ENCODE data around the gene CAMTA1. TPM values are rescaled to one million over a fixed set of nuclear protein-coding genes. Genes with fewer than 3 reads are reported as not detected.

Gene CAMTA1
- total RNA-seq, 2 donors from 2014 or later: 55.3 to 69.5 TPM

DNA sequence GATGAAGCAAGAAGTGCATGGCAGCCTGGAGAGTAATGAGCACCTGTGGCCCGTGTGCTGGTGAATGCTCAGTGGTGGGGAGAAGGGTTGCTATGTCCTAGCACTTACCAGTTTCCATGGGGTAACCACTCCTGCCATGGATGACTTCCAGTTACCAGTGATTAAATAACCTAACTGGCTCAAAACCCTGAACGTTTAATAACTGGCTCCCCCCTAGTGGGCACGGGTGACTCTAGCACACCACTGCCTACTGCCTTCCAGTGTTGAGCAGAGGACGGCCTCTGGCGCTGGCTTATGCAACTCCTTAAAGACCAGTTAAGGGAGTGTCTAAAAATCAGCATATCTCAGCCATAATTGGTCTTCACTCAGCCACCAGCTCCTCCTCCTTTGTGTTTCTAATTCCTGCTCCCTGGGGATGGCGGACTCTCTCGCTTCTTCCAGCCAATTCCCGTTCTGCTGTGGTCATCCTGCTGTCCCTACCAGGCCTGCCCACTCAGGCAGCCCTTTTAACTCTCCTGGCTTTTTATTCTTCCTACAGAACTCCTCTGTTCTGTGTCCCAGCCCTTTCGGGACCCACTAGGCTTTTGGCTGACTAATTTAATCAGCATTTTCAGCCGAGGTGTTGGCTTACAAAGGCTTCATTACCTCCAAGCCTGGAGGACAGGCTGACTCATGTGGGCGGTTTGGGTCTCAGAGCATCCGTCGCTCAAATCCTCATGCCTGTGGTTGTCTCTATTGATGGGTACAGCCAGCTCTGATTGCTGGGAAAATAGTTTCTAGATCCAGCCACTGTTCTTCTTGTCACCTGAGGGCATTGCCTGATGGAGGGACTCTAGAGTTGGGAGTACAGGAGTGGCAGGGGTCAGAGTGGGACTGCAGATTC, 332.4 kb downstream of the CAMTA1 start:
- H3K27ac Mint-ChIP-seq: no peak overlapping the region
- no peaks in the 10 kb centered on the region for H3K4me1 Mint-ChIP-seq
- peaks cover 39% of the 10 kb centered on the region for H3K27me3 Mint-ChIP-seq
- ATAC-seq (no peak), DNase-seq (no peak)
- no peaks in the 10 kb centered on the region for H3K36me3 Mint-ChIP-seq (ENCODE audit: low read depth)
- no peak overlapping the region for H3K4me3 Mint-ChIP-seq
- H3K9me3 ChIP-seq (ENCODE audit: control insufficient read depth, low read length, poor library complexity, severe bottlenecking): no peaks in the 10 kb centered on the region

DNA sequence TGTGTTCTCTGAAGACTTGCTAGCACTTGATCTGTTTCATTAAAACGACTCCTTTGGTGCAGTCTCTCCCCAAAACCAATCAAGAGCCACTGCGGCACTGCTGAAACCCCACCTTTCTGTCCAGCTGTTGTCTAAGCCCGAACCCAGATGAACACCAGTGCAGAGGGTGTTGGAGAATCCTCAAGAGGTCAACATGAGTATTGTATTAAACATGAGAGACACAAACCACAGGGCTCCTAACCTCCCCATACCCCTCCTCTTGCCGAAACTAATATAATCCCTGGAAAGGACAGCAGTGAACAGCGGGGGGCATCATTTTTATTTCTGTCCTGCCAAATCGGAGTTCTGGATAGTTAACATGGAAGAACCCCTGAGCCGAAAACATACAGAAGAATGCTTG, 333.9 kb downstream of the CAMTA1 start:
- Mint-ChIP-seq H3K4me3 (no peak overlapping the region), H3K27ac (no peak overlapping the region), H3K4me1 (no peaks in the 10 kb centered on the region), H3K36me3 (ENCODE audit: low read depth) (no peaks in the 10 kb centered on the region), H3K27me3 (peaks cover 42% of the 10 kb centered on the region)
- H3K9me3 ChIP-seq (ENCODE audit: control insufficient read depth, low read length, poor library complexity, severe bottlenecking): no peaks in the 10 kb centered on the region
- no peak for DNase-seq
- ATAC-seq: no peak

DNA sequence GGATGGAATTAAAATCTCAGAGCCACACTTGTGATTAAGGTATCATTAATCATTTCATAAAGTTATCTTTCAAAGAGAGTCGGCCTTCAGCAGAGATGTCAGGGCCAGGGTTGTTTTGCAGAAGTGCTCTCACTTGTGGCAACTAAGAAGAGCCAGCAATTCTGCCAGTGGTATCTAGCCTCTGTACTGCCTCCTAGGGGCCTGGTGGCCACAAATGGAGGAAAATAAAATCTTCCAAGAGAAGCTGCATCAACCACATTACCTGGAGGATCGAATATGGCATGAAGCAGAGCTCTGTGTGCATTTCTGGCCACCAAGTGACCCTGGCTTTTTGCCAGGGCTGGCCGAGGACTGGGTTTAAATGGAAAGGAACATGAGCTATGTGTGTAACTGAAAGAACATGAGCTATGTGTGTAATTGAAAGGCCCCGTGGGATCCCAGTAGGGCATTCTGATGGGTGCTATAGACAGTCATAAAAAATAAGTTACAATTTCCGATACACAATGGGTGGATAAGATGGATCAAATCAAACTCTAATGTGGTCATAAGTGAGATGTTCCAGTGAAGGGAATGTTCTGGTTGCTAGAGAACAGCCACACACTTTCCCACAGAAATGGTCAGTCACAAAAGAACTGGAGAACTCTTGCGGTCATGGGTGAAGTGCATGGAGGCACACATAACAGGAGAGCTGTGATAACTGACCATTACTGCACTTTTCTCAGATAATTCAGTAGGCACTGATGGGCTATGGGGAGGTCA, 335.8 kb downstream of the CAMTA1 start:
- Mint-ChIP-seq H3K27me3 (peaks cover 42% of the 10 kb centered on the region), H3K36me3 (ENCODE audit: low read depth) (no peaks in the 10 kb centered on the region), H3K4me1 (no peaks in the 10 kb centered on the region), H3K4me3 (no peak overlapping the region), H3K27ac (no peak overlapping the region)
- no peaks in the 10 kb centered on the region for H3K9me3 ChIP-seq (ENCODE audit: control insufficient read depth, low read length, poor library complexity, severe bottlenecking)
- no peak for DNase-seq
- ATAC-seq: no peak

DNA sequence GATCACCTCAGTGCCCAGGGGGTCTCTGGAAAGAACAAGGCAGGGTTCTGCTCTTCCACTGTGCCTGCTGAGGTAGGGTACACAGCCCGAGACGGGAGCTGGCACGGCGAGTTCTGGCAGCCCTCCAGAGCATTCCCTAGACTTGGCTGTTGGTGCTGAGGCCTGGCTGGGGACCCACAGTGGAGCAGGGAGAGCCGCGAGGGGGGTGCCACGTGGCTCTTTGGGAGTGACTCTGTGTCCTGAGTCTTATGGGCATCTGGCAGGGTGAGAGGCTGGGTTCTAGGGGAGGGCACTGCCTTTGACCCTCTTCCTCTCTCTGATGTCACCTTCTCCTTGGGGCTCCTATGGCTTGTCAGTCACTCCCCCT, 336.4 kb downstream of the CAMTA1 start:
- ATAC-seq: no peak
- DNase-seq: no peak
- H3K36me3 Mint-ChIP-seq (ENCODE audit: low read depth): no peaks in the 10 kb centered on the region
- peaks cover 42% of the 10 kb centered on the region for H3K27me3 Mint-ChIP-seq
- H3K27ac Mint-ChIP-seq: no peak overlapping the region
- H3K4me1 Mint-ChIP-seq: no peaks in the 10 kb centered on the region
- no peak overlapping the region for H3K4me3 Mint-ChIP-seq
- no peaks in the 10 kb centered on the region for H3K9me3 ChIP-seq (ENCODE audit: control insufficient read depth, low read length, poor library complexity, severe bottlenecking)

DNA sequence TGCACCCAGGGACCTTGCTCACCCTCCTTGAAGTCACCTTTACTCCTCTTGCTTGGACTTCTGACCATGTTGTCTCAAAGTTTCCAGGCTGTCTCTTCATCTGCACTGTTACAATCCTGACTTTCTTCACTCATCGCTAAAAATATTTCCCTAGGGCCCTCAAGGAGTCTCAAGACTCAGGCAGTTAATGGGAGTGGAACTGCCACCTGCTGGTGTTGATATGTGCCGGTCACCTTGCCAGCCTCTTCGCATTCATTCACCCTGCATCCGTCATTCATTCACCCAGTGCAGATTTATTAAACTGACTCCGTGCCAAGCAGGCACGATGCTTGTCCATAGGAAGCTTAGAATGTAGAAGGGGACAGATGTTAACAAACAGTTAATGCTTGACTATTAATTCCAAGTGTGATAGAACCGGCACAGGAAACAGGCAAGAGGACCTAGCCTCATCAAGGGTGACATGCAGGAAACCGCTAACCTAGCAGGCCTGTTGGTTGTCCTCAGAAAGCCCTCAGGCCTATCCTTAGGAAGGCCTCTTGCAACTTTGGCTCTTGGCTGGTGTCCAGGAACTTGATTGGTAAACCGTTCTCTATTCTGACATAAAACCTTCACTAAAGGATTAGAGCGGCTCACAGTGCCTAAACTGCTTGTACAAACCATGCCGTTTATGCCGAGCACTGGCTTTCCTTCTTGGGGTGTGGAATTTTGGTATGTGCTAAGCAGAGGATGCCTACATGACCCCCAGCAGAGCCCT, 342.2 kb downstream of the CAMTA1 start:
- H3K27ac Mint-ChIP-seq: no peak overlapping the region
- peaks cover 4% of the 10 kb centered on the region for H3K4me1 Mint-ChIP-seq

DNA sequence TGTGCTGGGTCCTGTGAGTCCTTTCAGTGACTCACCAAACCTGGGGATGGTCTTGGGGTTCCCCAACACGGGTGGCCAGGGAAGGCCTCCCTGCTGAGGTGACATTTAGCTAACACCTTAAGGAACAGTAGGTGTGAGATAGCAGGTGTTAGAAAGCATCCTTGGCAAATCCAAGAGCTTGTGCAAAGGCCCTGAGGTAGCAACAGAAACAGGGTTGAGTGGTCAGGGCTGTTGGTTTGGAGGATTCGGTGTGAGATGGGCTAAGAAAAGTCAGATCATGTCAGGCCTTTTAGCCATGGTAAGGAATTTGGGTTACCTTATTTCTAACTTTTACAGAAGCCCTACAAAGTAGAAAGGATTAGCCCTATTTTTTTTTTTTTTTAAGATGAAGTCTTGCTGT, 343.0 kb downstream of the CAMTA1 start:
- no peaks in the 10 kb centered on the region for H3K36me3 Mint-ChIP-seq (ENCODE audit: low read depth)
- no peak overlapping the region for H3K4me3 Mint-ChIP-seq
- H3K9me3 ChIP-seq (ENCODE audit: control insufficient read depth, low read length, poor library complexity, severe bottlenecking): no peaks in the 10 kb centered on the region
- DNase-seq (no peak), ATAC-seq (no peak)
- peaks cover 33% of the 10 kb centered on the region for H3K27me3 Mint-ChIP-seq
- H3K27ac Mint-ChIP-seq: no peak overlapping the region
- peaks cover 4% of the 10 kb centered on the region for H3K4me1 Mint-ChIP-seq

More for the DNA sequence above, 342.2 kb downstream of the CAMTA1 start:
- no peaks in the 10 kb centered on the region for H3K36me3 Mint-ChIP-seq (ENCODE audit: low read depth)
- no peak overlapping the region for H3K4me3 Mint-ChIP-seq
- ATAC-seq (no peak), DNase-seq (no peak)
- peaks cover 40% of the 10 kb centered on the region for H3K27me3 Mint-ChIP-seq
- no peaks in the 10 kb centered on the region for H3K9me3 ChIP-seq (ENCODE audit: control insufficient read depth, low read length, poor library complexity, severe bottlenecking)

DNA sequence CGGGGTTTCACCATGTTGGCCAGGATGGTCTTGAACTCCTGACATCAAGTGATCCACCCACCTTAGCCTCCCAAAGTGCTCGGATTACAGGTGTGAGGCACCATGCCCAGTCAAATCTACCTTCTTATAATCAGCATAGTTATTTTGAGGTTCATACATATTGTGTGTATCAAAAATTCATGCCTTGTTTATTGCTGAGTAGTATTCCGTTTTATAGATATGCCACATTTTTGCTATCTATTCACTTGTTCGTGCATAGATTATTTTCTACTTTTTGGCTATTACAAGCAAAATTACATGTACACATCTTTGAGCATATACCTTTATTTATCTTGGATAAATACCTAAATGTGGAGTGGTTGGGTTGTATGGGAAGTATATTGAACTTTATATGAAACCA, 344.9 kb downstream of the CAMTA1 start:
- H3K9me3 ChIP-seq (ENCODE audit: control insufficient read depth, low read length, poor library complexity, severe bottlenecking): no peaks in the 10 kb centered on the region
- Mint-ChIP-seq H3K27me3 (peaks cover 34% of the 10 kb centered on the region), H3K4me3 (no peak overlapping the region), H3K27ac (no peak overlapping the region), H3K4me1 (peaks cover 4% of the 10 kb centered on the region), H3K36me3 (ENCODE audit: low read depth) (no peaks in the 10 kb centered on the region)
- DNase-seq (no peak), ATAC-seq (no peak)

DNA sequence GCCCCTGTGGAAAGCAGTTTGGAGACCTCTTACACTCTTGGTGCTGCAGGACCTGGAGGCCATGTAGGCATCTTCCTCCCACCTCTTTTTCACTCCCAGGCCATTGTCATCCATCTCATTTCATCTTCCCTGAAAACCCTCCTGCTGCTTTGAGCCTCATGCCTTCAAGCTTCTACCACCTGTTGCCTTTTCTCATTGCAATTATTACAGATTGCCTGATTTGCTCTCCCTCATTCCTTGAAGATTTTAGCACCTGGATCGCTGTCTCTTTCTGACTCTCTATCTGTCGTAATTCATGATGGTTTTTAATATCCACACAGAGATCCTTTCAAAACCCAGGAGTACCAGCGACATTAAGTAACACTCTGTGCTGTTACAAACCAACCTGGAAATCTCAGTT, 350.2 kb downstream of the CAMTA1 start:
- no peak overlapping the region for H3K4me3 Mint-ChIP-seq
- DNase-seq (no peak), ATAC-seq (no peak)
- H3K27ac Mint-ChIP-seq: no peak overlapping the region
- no peaks in the 10 kb centered on the region for H3K36me3 Mint-ChIP-seq (ENCODE audit: low read depth)
- no peaks in the 10 kb centered on the region for H3K9me3 ChIP-seq (ENCODE audit: control insufficient read depth, low read length, poor library complexity, severe bottlenecking)
- peaks cover 52% of the 10 kb centered on the region for H3K27me3 Mint-ChIP-seq
- no peaks in the 10 kb centered on the region for H3K4me1 Mint-ChIP-seq

DNA sequence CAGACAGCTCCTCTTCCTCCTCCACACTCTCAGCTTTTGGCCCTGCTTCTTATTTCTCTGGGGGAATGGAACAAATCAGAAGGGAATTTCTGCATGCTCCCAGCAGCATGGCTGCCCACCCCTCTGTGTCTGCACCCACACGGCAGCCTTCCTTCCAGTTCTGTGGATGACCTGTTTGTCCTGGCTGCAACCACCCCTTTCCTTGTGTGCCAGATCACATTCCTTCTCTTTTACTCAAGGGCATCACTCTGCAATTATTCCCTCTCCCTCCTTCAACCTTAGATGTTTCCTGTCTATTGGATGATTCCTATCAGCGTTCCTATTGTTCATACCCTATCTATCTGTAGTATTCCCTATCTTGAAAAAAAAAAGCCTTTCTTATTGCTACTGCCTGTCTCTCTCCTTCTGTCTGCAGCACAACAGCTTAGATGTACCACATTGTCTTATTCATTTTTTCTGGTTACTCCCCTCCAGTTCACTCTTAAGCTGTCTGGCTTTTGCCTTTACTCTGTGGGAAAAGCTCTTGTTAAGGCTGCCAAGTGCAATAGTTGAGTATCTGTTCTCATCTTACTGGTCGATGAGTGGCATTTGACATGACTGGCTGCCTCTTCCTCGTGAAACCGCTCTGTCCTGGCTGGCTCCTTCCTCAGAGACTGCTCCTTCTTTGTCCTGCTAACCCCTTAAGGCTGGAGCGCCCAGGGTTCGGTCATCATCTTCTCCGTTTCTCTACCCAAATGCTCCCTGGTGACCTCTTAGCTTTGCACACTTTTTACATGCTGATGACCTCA, 351.1 kb downstream of the CAMTA1 start:
- no peak overlapping the region for H3K4me3 Mint-ChIP-seq
- DNase-seq (no peak), ATAC-seq (no peak)
- no peaks in the 10 kb centered on the region for H3K36me3 Mint-ChIP-seq (ENCODE audit: low read depth)
- no peak overlapping the region for H3K27ac Mint-ChIP-seq
- H3K9me3 ChIP-seq (ENCODE audit: control insufficient read depth, low read length, poor library complexity, severe bottlenecking): no peaks in the 10 kb centered on the region
- H3K4me1 Mint-ChIP-seq: no peaks in the 10 kb centered on the region
- peaks cover 46% of the 10 kb centered on the region for H3K27me3 Mint-ChIP-seq

DNA sequence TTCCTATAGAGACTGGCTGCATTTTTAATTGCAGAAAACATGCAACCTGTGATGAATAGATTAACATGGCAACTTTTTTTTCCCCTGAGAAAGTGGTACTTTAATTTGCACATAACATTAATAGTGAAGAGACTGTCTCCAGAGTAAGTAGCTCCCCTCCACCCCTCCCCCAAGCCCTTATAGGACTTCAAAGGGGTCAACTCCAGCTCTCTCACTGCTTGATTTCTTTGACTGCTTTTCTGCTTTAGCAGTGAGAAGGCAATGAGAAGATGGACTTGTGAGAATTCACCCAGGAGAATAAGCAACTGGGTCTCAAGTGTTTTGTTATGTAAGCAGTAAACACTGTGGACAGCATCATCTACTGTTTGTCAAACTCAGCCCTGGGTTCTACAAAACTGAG, 355.0 kb downstream of the CAMTA1 start:
- no peak for ATAC-seq
- no peak overlapping the region for H3K4me3 Mint-ChIP-seq

DNA sequence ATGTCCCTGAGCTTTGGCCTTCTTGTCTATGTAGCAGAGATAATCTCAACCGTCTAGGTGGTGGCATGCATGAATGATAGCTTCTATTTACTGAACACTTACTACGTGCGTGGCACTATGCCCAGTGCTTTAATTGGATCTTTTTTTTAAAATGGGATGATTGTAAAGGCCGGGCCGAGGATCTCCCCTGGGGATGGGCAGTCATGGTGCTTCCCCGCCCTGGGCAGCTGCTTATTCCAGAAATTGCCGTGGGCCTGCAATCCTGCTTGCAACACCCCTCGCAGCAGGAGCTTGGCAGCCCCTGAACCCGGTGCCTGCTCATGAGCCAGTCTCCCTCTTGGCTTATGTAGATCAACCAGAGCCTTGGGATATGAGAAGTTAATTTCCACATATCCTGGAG, 360.7 kb downstream of the CAMTA1 start:
- H3K9me3 ChIP-seq (ENCODE audit: control insufficient read depth, low read length, poor library complexity, severe bottlenecking): no peaks in the 10 kb centered on the region
- Mint-ChIP-seq H3K4me3 (no peak overlapping the region), H3K36me3 (ENCODE audit: low read depth) (no peaks in the 10 kb centered on the region), H3K4me1 (no peaks in the 10 kb centered on the region), H3K27me3 (peaks cover 11% of the 10 kb centered on the region), H3K27ac (no peak overlapping the region)
- DNase-seq (no peak), ATAC-seq (no peak)

More for the DNA sequence above, 355.0 kb downstream of the CAMTA1 start:
- H3K27me3 Mint-ChIP-seq: peaks cover 40% of the 10 kb centered on the region
- H3K36me3 Mint-ChIP-seq (ENCODE audit: low read depth): no peaks in the 10 kb centered on the region
- no peak overlapping the region for H3K27ac Mint-ChIP-seq
- H3K4me1 Mint-ChIP-seq: no peaks in the 10 kb centered on the region
- no peaks in the 10 kb centered on the region for H3K9me3 ChIP-seq (ENCODE audit: control insufficient read depth, low read length, poor library complexity, severe bottlenecking)
- DNase-seq: no peak

DNA sequence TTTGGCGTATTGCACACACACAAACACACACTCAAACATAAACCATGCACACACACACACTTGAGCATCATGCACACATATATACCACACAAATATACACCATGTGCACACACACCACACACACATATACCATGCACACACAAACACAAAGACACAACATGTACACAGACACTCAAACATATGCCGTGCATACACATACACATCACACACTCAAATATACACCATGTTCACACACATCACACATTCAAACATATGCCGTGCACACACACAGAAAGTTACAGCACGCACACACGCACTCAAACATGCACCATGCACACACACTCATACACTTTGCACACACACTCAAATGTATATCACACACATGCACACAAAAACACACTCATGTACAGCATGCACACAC, 361.5 kb downstream of the CAMTA1 start:
- no peak for DNase-seq
- H3K9me3 ChIP-seq (ENCODE audit: control insufficient read depth, low read length, poor library complexity, severe bottlenecking): no peaks in the 10 kb centered on the region
- H3K4me3 Mint-ChIP-seq: no peak overlapping the region
- ATAC-seq: no peak
- no peaks in the 10 kb centered on the region for H3K4me1 Mint-ChIP-seq
- no peak overlapping the region for H3K27ac Mint-ChIP-seq
- H3K36me3 Mint-ChIP-seq (ENCODE audit: low read depth): no peaks in the 10 kb centered on the region
- H3K27me3 Mint-ChIP-seq: peaks cover 11% of the 10 kb centered on the region
